Measurements from ENCODE around the gene LRR1. TPM values are rescaled to one million over a fixed set of nuclear protein-coding genes. Genes with fewer than 3 reads are reported as not detected.
"Not testable (repeated sequence)": the region's sequence is repeated elsewhere in the genome, so short reads cannot be mapped to it uniquely, and the experiment has no call there.

Gene LRR1
- polyA plus RNA-seq, 10 donors = 5.7 to 11.8 (median 9.7) TPM

DNA sequence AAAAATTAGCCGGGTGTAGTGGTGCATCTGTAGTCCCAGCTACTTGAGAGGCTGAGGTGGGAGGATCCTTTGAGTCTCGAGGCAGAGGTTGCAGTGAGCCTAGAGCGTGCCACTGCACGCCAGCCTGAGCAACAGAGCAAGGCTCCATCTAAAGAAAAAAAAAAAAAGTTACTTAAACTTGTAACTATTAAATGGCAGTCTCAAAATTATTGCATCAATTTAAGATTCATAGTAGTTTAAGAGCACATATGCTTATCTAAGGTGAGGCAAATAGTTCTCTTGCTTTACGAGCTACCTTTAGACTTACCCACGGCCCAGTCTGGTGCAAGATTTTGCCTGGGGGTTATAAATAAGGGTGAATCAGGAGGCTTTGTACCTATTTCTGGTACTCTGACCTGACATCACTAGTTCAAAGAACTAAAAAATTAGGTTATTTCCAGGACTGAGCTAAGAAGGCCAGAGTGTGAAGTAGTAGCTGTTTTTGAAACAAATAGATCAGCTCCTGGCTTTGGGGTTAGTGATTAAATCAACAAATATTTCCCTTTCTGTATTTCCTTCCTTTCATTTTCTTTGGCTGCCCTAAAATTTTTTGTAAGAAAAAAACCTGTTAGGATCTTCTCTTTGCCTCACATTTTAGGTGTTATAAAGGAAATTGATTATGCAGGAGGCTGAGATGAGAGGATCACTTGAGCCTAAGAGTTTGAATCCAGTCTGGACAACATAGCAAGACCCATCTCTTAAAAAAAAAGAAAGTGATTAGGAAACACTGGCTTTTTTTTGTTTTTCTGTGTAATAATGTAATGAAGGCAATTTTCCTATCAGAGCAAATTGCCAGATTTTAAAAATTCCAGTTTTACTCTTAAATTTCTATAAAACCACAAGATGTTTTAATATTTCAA, 25.4 kb downstream of the LRR1 start:
- DNase-seq = no peak

DNA sequence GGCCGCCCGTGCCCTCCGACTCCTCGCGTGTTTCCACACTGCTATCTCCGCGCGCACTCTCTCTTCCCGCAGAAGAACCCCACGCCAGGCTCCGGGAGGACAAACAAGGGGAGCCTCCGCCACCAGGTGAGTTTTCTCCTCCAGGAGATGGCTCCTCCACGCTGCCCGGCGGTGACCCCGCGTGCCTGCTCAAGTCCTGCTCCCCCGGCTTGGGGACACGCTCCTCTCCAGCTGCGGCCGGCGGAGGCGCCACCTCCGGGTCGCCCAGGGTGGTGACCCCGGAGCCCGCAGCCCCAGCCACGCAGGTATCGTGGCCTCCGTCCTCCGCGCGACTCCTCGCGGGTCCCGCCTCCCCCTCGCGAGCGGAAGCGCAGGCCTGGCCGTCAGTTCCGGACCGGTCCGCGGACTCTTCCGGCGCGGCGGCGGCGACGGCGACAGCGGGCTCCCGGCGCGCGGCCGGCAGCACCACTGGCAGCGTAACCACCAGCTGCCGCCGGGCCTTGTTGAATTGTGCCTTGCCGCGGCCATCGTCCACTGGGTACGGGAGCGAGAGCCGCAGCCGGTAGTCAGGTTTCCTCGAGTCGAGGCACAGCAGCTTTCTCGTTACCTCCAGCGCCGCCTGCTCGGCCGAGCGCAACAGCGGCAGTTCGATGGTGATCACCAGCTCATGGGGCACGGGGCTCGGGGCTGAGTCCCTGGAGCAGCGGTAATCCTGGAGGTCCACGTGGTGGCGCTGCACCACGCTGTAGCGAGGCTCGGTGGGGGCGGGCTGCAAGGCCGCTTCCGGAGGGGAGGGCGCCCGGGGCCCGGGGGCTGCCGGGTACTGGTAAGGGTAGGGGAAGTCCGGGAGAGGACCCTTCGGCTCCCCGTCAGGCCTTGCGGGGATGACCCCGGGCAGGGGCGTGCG, 35.2 kb downstream of the LRR1 start:
- peak; percentile 95 to 98 (median 96) for DNase-seq

DNA sequence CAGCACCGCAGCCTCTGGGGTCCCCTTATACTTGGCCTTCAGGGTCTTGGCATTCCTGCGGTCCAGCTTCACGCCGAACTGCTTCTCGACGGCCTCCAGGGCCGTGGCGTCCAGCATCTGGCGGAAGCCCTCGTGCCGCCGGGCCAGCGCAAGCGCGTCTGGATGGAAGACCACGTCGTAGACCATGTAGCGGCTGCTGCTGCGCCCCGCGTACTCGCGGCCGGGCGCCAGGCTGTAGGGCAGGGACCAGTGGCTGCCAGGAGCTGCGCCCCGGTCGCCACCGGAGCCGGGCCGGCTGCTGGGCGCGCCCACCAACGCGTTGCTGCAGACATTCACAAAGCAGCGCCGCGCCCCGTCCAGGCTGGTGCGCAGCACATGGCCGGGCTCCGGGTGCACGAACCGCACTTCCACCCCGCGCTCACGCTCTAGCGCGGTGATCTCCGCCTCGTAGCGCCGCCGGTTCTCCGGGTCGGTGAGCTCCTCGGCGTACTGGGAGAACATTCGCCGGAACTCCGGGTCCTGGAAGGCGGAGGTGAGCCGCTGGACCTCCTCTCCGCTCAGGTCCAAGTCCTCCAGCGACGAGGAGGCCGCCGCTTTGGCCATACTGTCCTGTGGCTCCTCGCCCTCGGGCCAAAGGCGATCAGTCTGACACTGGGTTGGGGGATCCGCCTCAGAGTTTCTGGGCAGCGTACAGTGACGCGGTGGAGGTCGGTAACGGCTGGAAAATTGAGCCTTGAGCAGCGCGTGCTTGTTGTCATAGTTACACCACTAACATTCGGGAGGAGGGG, 36.0 kb downstream of the LRR1 start, which contains the start of gene DNAAF2:
Gene DNAAF2, minus strand, starts transcription at position 698 of the 788 bp plus-strand sequence. Its CDS starts 95 bp downstream, at position 603.
- peak; percentile 63 to 91 (median 76) for DNase-seq

DNA sequence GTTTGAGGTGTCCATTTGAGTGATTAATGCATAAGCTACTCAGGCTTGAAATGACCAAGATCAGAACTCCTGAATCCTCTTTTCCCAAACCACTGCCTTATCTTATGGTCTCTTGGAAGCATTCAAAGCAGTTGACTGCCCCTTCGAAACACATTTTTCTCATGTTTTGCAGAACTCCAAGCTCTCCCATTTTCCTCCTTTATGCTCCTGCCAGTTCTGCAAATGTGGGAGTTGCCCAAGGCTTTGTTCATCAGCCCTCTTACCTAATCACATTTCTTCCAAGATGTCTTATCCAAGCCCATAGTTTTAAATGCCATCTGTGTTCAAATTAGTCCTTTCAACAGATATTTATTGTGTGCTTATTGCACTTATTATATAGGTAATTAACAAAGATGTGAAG, 38.1 kb downstream of the LRR1 start:
- DNase-seq = no peak

DNA sequence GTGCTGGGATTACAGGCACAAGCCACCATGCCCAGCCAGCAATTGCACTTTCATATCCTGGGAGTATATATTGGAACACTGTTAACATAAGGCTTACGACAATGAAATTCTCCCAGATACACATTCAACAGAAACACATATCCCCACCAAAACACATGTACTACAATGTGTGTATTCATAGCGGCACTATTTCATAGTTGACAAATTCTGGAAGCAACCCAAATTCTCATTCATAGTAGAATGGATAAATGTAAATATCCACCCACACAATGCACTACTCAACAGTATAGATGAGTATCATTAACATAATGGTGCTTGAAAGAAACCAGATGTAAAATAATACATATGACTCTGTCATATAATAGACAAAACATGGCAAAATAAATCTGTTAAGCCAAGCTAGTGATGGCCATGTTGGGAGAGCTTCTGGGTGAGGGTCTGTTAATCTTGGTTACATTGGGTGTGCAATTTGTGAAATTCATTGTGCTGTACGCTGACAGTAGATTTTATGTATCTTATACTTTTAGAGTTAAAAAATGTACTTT, 38.9 kb downstream of the LRR1 start:
- no peak for DNase-seq

DNA sequence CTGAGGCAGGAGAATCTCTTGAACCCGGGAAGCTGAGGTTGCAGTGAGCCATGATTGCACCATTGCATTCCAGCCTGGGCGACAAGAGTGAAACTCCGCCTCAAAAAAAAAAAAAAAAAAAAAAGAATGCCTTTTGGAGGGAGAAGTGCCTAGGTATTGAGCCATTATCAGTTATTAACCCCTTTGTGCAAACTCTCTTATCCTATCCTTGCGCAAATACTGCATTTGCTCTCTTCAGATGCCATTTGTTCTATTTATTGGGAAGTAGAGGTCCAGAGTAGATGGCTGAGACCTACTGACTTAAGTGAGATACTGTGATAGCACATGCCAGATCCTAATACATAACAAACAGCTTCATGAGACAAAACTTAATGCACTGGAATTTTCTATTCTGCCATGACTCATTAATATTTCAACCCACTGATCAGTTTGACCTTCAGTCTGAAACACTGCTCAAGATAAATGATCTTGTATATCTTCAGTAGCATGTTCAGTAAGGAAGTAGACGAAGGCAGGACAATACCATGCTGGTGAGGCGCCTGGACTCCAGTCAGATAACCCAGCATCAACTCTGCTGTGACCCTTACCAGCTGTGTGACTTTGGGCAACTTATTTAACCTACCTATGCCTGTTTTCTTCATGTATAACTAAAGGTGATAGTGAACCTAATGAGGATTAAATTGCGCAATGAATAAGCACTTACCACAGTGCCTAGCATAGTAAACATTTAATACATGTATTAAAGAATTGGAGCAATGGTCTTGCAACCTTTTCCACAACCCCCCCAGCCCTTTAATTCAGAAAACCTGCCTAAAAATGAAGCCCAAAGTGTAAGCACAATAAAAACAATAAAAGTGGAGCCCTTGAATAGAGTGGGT, 42.0 kb downstream of the LRR1 start:
- no peak for DNase-seq

DNA sequence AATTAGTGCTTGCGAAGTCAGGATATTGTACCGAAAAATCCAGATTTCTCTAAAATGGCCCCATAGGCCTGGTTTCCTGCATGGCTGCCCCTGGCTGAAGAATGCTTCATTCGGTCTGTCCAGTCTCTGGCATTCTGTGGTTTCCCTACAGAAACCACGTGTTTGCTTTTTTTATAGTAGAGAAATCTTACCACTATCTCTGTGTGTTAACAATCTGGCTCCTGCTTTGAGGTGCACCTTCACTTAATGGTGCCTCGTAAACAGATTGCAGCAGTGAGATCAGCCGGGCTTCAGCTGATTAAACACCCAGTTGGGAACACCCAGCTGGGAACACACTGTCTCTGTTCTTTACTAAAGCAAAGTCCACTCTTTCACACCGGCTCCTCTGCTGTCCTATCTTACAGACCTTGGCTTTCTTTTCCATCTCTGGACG, 43.0 kb downstream of the LRR1 start:
- no peak for DNase-seq

DNA sequence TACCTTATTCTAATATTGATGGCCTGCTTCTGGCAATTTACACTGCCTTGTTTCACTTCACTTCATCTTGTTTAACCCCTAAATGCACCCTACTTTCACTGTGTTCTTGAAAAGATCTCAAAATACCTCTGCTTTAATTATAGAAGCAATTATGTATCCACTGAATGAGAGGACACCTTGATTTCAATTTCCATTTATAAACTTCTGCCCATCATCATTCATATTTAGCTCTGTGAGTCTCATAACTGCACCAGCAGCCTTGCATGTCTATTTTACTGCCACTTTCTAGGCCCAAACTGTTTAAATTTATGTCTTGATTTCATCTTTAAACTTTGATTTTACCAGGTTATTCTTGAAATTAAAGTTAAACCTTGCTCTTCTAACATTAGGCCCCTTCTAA, 43.4 kb downstream of the LRR1 start:
- DNase-seq = no peak

DNA sequence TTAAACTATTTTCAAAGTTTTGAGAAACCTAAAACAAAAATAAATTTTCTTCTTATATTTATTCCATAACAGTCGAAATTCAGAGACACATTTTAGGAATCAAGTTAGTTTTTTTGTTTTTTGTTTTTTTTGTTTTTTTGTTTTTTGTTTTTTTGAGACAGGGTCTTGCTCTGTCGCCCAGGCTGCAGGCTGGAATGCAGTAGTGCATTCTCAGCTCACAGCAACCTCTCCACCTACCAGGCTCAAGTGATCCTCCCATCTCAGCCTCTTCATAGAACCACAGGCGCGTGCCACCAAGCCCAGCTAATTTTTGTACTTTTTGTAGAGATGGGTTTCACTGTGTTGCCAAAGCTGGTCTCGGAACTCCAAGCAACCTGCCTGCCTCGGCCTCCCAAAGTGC, 54.8 kb downstream of the LRR1 start:
- DNase-seq = no peak

DNA sequence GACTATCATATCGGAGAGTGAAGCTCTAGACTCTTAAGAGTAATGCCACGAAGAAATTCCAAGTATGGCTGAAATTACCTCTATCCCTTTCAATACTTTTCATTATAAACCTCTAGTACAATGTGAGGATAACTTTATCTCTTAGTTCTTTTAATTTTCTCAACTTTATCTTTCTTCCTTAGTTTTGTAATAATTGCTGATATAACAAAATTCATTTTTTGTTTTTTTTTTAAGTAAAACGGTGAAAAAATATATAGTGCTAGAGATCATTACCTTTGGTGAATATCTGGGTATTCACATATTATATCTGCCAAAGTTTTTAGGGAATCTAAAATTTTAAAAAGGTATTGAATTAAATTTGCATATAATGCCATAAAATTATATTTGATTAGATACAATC, 55.8 kb downstream of the LRR1 start:
- no peak for DNase-seq

DNA sequence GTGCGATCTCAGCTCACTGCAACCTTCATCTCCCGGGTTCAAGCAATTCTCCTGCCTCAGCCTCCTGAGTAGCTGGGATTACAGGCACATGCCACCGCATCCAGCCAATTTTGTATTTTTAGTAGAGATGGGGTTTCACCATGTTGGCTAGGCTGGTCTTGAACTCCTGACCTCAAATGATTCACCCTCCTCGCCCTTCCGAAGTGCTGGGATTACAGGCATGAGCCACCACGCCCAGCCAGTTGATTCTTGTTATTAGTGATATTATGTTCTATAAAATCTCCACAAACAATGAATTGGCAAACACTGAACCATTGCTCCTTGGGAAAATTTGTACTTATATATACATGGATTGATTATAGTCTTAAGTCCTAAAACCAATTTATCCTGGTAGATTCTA, 58.8 kb downstream of the LRR1 start:
- not testable (repeated sequence) for DNase-seq

DNA sequence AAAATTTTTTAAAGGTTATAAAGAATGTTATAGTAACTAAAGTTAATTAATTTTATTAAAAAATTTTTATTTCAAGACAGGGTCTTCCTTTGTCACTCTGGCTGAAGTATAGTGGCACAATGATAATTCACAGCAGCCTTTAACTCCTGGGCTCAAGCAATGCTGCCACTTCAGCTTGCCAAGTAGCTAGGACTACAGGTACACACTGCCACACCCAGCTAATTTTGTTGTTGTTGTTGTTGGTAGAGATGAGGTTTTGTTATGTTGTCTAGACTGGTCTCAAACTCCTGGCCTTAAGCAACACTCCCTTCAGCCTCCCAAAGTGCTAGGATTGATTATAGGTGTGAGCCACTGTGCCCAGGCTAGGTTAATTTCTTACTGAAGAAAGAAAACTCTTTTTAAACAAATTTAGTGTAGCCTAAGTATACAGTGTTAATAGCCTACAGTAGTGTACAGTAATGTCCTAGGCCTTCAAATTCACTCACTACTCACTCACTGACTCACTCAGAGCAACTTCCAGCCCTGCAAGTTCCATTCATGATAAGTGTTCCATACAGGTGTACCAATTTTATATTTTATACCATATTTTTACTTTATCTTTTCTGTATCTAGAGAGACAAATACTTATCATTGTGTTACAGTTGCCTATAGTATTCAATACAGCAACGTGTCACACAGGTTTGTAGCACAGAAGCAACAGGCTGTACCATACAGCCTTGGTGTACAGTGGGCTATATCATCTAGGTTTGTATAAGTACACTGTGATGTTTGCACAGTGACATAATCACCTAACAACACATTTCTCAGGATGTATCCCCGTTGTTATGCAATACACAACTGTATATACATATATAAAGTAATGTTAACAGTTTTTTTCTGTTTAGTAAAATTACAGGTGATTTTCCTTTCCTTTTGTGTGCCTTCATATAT, 61.1 kb downstream of the LRR1 start:
- no peak for DNase-seq

Other genes starting within 250 kb of the LRR1 start
- gene RPS29, start 12.6 kb upstream of the LRR1 start, polyA plus RNA-seq (ENCODE audit: insufficient read length in 10 of 10) = 1,000 to 10,000 TPM; 1,746 to 2,419 (median 2,026) TPM
- 100 to 1,000 TPM; 148 to 232 (median 175) TPM for gene RPL36AL, start 21.7 kb downstream of the LRR1 start, polyA plus RNA-seq (ENCODE audit: insufficient read length in 10 of 10)
- gene MGAT2, start 21.9 kb downstream of the LRR1 start, polyA plus RNA-seq (ENCODE audit: insufficient read length in 10 of 10) = 10 to 100 TPM in 8 of 10 donors, 1 to 10 TPM in 2; 7.6 to 31.5 (median 13.1) TPM
- 1 to 10 TPM; 7.2 to 9.8 (median 7.8) TPM for gene DNAAF2, start 36.3 kb downstream of the LRR1 start, polyA plus RNA-seq (ENCODE audit: insufficient read length in 10 of 10)
- gene POLE2, start 89.3 kb downstream of the LRR1 start, polyA plus RNA-seq (ENCODE audit: insufficient read length in 10 of 10) = 10 to 100 TPM in 4 of 10 donors, 1 to 10 TPM in 6; 4.3 to 14.8 (median 8.5) TPM
- 1 to 10 TPM; 3.2 to 7.7 (median 4.7) TPM for gene KLHDC1, start 94.2 kb downstream of the LRR1 start, polyA plus RNA-seq (ENCODE audit: insufficient read length in 10 of 10)
- gene KLHDC2, start 169.2 kb downstream of the LRR1 start, polyA plus RNA-seq (ENCODE audit: insufficient read length in 10 of 10) = 10 to 100 TPM; 64.3 to 76.7 (median 70.4) TPM

All from muscle of back (tissue), 11 donors.